Psoas muscle (tissue), 8 donors: ENCODE results near the gene OR10AD1. TPM values are rescaled to one million over a fixed set of nuclear protein-coding genes. Genes with fewer than 3 reads are reported as not detected.

Source experiments
- ATAC-seq, 4 donors: fragments of 200-7000 bp; cut with Tn5 transposase; one replicate each; pipeline ENCODE4 v1.9.1; 2020; ENCODE audit warnings: moderate library complexity in 3 of 4, mild to moderate bottlenecking in 2 of 4
- DNase-seq, 2 donors: peaks; one replicate each; pipeline ENCODE4 v3.0.0-alpha.2; 2020
- H3K27ac ChIP-seq: fragments of 200-600 bp; one replicate; pipeline ENCODE4 v1.8.0; 2022
- H3K27me3 ChIP-seq, 3 donors: fragments of 200-600 bp in 1 of 3; one replicate each; pipeline versions ENCODE4 v1.6.1 to v1.8.0; 2013 to 2022; ENCODE audit warnings: low read length in 2 of 3, mild to moderate bottlenecking in 2 of 3, moderate library complexity in 1 of 3; ENCODE audit not compliant: insufficient read depth in 3 of 3
- H3K36me3 ChIP-seq, 2 donors: fragments of 200-600 bp in 1 of 2; one replicate each; pipeline versions ENCODE4 v1.6.1 to v1.8.0; 2013 to 2022; ENCODE audit warnings: low read depth in 1 of 2, mild to moderate bottlenecking in 1 of 2, moderate library complexity in 1 of 2; ENCODE audit not compliant: insufficient read depth in 1 of 2
- H3K4me1 ChIP-seq: fragments of 200-600 bp; one replicate; pipeline ENCODE4 v1.8.0; 2022
- H3K4me3 ChIP-seq: fragments of 200-600 bp; one replicate; pipeline ENCODE4 v1.8.0; 2022; ENCODE audit warnings: mild to moderate bottlenecking
- H3K9me3 ChIP-seq: fragments of 200-600 bp; one replicate; pipeline ENCODE4 v1.8.0; 2022
- WGBS, 3 donors: extraction: QIAGEN DNeasy Blood & Tissue Kit; methylation state at CpG; one replicate each; pipeline versions ENCODE4 v1.1.6 to v1.1.7; 2013; 5-methylcytosine and 5-hydroxymethylcytosine counted together
- intact Hi-C, 2 donors: fragments of 100-400 bp; cut with DNase I; formaldehyde crosslinking; loops; one replicate each; pipeline versions ENCODE4 v1.11.0 to v1.14.2; 2022
- polyA plus RNA-seq, 3 donors: library from polyadenylated mRNA; stranded (reverse); fragments of 200-250 nt; gene quantifications; one replicate each; pipeline ENCODE4 v1.2.3, GENCODE V29; 2013
- total RNA-seq, 4 donors: library from RNA; stranded (reverse); fragmentation: NEBNext Ultra II Directional in 2 of 4; extraction: Animal tissue kit (Norgen Biotek cat#: 25700) in 2 of 4; gene quantifications; one replicate each; pipeline versions ENCODE4 v1.2.1 to v1.2.4, GENCODE V29; 2021 to 2023
- TF ChIP-seq, protein P1 (sequence below): fragments of 200-600 bp; IDR thresholded peaks from one replicate; pipeline ENCODE4 v1.8.0; 2022; ENCODE audit warnings: antibody characterized with exemption
- donor health status: healthy with polysubstance abuse.
- donor health status: DM: no; HTN: no; CAD: no; lungs with moderate emphysema.
- donor health status: Bipolar disorder and iron deficiency.
- donor health status: healthy.
- donor health status: DM: yes; HTN: yes; CAD: no.
- donor health status: DM: no; HTN: no; CAD: no.
- donor health status: DM: no; HTN: no; CAD: no.
- donor health status: DM: yes; HTN: yes; CAD: no.

OR10AD1 gene
- total and polyA plus RNA-seq, 7 donors, result 0.01 TPM; not detected in 6

DNA sequence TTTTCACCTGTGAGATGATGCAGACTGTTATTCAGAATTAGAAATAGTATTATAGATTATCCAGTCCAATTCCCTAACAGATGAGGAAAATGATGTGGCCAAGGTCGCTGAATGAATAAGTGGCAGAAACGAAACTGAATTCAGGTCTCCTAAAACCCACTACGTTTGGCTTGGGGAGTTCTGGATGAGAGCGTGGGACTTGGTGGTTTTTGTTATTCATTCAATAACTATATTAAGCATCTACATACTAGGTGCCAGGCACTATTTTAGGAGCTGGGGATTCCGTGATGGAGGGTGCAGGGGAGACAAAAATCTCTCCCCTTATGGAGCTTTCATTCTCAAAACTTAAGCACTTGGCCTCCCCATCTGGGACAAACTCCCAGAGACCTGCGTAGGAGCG lies 20.5 kb downstream of the OR10AD1 start:
- Histone ChIP-seq H3K4me1 (peaks cover 21% of the 10 kb centered on the region), H3K36me3 (no peaks in the 10 kb centered on the region), H3K4me3 (peak overlapping the region; percentile 74), H3K27ac (no peak overlapping the region), H3K27me3 (peaks cover 3 to 57% (median 13%) of the 10 kb centered on the region in 3 donors), H3K9me3 (no peaks in the 10 kb centered on the region)
- ATAC-seq (no peak), DNase-seq (no peak)
- WGBS, 3 donors, result 5 to 9% (median 8%) methylated on average over 7 of the region's 7 CpGs
- TF ChIP-seq, protein P1, sequence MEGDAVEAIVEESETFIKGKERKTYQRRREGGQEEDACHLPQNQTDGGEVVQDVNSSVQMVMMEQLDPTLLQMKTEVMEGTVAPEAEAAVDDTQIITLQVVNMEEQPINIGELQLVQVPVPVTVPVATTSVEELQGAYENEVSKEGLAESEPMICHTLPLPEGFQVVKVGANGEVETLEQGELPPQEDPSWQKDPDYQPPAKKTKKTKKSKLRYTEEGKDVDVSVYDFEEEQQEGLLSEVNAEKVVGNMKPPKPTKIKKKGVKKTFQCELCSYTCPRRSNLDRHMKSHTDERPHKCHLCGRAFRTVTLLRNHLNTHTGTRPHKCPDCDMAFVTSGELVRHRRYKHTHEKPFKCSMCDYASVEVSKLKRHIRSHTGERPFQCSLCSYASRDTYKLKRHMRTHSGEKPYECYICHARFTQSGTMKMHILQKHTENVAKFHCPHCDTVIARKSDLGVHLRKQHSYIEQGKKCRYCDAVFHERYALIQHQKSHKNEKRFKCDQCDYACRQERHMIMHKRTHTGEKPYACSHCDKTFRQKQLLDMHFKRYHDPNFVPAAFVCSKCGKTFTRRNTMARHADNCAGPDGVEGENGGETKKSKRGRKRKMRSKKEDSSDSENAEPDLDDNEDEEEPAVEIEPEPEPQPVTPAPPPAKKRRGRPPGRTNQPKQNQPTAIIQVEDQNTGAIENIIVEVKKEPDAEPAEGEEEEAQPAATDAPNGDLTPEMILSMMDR, result no peak
- intact Hi-C loops, result loop anchor here (10.0 kb wide), 1 partner anchor 442 kb away; no protein-coding TSS in a partner anchor

DNA sequence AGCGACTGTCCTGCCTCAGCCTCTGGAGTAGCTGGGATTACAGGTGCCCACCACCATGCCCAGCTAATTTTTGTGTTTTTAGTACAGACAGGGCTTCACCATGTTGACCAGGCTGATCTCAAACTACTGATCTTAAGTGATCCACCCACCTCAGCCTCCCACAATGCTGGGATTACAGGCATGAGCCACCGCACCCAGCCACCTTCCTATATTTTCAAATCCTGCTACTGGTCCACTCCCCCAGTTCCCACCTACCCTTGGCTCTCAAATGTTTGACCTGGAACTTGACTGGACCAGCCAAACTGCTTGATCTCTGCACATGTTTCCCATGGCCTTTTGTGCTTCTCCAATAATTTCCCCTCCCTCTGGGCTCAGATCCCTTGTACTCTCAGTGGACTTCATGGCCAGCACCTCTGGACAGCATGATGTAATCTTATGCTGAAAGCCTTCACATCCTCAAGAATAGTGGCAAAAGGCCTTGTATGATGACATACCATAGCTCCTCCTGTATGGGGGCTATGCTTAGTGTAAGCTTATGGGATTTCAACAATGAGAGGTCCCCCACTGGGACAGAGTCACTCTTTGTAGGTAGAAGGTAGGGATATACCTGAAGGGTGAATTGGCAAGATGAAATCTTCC lies 22.1 kb downstream of the OR10AD1 start:
- Histone ChIP-seq H3K4me1 (peaks cover 21% of the 10 kb centered on the region), H3K4me3 (no peak overlapping the region), H3K27ac (no peak overlapping the region), H3K9me3 (no peaks in the 10 kb centered on the region), H3K27me3 (peaks cover 3 to 55% (median 13%) of the 10 kb centered on the region in 3 donors), H3K36me3 (no peaks in the 10 kb centered on the region)
- 84 to 97% (median 93%) methylated on average over 2 of the region's 2 CpGs for WGBS, 3 donors
- DNase-seq (no peak), ATAC-seq (no peak)
- intact Hi-C loops, result loop anchor here (10.0 kb wide), 1 partner anchor 444 kb away; no protein-coding TSS in a partner anchor
- TF ChIP-seq, protein P1, result no peak

DNA sequence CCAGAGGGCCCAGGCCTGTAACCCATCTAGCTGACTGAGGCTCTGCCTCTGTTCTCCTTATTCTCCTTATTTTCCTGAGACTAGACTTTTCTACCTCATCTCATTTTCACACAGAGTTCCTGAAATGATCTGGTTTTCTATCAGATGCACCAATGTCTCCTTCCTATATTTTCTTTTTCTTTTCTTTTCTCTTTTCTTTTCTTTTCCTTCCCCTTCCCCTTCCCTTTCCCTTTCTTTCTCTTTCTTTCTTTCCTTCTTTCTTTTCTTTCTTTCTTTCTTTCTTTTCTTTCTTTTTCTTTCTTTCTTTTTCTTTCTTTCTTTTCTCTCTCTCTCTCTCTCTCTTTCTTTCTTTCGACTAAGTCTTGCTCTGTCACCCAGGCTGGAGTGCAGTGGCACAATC lies 22.7 kb downstream of the OR10AD1 start:
- peaks cover 21% of the 10 kb centered on the region for H3K4me1 ChIP-seq
- 80 to 83% (median 80%) methylated on average over 1 of the region's 1 CpG for WGBS, 3 donors
- intact Hi-C loops, result loop anchor here (10.0 kb wide), 1 partner anchor 444 kb away; no protein-coding TSS in a partner anchor
- TF ChIP-seq, protein P1, result no peak
- DNase-seq, result no peak
- no peak overlapping the region for H3K4me3 ChIP-seq
- H3K36me3 ChIP-seq, result no peaks in the 10 kb centered on the region
- peaks cover 3 to 50% (median 11%) of the 10 kb centered on the region in 3 donors for H3K27me3 ChIP-seq
- H3K9me3 ChIP-seq, result no peaks in the 10 kb centered on the region
- ATAC-seq, result no peak
- no peak overlapping the region for H3K27ac ChIP-seq

DNA sequence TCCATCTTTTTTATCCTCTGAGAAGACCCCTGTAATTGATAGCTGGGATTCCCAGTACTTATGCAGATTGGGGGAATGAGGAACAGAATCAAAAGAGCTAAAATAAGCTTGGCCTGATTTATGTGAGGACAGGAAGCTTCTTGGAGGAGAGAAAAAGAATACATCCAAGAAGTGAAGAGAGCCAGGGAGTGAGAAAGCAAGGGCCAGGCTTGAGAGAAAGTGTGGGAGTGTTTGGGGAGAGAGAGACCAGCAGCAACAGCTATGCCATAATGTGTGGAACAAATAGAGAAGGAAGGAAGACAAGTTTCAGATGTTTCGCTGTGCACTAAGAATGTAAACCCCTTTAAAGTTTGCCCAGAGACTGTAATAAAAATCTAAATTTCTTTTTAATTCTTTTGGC lies 23.6 kb downstream of the OR10AD1 start:
- H3K4me1 ChIP-seq, result peaks cover 19% of the 10 kb centered on the region
- peaks cover 3 to 46% (median 6%) of the 10 kb centered on the region in 3 donors for H3K27me3 ChIP-seq
- no peaks in the 10 kb centered on the region for H3K9me3 ChIP-seq
- 82 to 93% (median 89%) methylated on average over 1 of the region's 1 CpG for WGBS, 3 donors
- no peak overlapping the region for H3K27ac ChIP-seq
- H3K36me3 ChIP-seq, result no peaks in the 10 kb centered on the region
- DNase-seq (no peak), ATAC-seq (no peak)
- intact Hi-C loops, result loop anchor here in 1 of 2 donors (10.0 kb wide), 1 partner anchor 215 kb away; the partner anchor contains the start of gene TMEM106C
- no peak overlapping the region for H3K4me3 ChIP-seq
- TF ChIP-seq, protein P1, result no peak
